Measurements from ENCODE around the gene LSM10.

The LSM10 gene

GRCh38 chr1:36383240-36383639, 14.5 kb downstream of the LSM10 start:
- no peak for DNase-seq (ENCODE audit: low read depth in 2 of 2)

- no peak for DNase-seq (ENCODE audit: low read depth in 2 of 2)
Observed at GRCh38 chr1:36382669-36383068, 15.0 kb downstream of the LSM10 start.

DNA sequence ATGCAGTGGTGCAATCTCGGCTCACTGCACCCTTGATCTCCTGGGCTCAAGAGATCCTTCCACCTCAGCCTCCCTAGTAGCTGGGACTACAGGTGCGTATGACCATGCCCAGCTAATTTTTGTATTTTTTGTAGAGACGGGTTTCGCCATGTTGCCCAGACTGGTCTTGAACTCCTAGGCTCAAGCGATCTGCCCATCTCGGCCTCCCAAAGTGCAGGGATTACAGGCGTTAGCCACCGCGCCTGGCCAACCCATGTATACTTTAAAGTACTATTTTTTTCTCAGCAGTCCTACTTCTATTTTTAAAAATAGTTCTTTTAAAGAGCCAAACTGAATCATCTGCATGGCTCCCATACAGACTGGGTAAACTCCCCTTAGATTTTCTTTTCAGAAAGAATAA, 15.5 kb downstream of the LSM10 start:
- no peak for DNase-seq (ENCODE audit: low read depth in 2 of 2)

GRCh38 chr1:36381405-36381804, 16.3 kb downstream of the LSM10 start:
- DNase-seq (ENCODE audit: low read depth in 2 of 2), result no peak

- no peak for DNase-seq (ENCODE audit: low read depth in 2 of 2)
Observed at GRCh38 chr1:36380782-36381181, 16.9 kb downstream of the LSM10 start.

- no peak for DNase-seq (ENCODE audit: low read depth in 2 of 2)
Observed at GRCh38 chr1:36380143-36380619, 17.5 kb downstream of the LSM10 start.

DNA sequence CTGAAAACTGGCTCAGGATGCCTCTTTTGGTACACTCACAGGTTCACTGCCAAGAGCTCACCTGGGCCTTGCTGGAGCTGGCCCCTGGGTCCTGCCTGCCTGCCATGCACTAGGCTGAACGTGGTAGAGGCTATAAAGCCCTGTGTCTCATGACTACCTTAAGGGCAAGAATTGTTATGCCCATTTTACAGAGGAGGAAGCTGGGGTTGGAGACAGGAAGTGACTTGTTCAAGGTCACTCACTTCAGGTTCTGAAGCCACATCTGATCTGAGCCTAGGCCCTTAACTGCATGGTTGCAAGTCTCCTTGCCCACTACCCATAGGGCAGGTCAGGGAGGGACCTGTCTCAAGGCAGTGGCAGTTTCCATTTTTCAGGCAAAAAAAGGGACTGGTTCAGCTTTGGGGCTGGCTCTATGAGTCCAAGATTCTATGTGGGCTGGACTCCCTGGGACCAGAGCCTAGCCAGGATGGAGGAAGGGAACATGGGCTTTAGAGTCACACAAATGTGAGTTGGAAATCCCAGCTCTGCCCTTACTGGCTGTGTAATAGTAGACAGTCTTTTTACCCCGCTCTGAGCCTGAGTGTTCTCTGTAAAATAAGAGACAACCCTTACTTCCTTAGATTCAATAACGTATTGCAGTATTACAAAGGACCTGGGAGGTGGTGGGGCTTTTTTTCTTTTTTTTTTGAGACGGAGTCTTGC, 19.8 kb downstream of the LSM10 start:
- DNase-seq (ENCODE audit: low read depth in 2 of 2), result no peak

DNA sequence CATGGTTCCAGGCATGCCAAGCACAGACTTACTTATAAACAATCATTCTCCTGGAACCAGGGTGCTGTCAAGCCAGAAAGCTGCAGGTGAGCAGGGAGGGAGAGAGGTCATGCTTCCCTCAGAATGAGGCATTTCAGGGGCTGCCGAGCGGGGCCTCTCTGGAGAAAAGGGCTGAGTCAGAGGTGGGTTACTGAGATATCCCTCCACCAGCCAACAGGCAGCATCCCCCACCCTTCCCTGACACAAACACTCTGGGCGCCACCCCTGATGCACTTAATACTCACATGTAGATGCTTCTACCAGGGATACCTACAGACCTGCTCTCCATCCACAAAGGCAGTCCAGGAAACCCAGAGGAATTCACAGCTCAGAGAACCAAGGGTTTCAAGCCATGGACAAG, 25.1 kb downstream of the LSM10 start:
- DNase-seq (ENCODE audit: low read depth in 2 of 2), result no peak

DNA sequence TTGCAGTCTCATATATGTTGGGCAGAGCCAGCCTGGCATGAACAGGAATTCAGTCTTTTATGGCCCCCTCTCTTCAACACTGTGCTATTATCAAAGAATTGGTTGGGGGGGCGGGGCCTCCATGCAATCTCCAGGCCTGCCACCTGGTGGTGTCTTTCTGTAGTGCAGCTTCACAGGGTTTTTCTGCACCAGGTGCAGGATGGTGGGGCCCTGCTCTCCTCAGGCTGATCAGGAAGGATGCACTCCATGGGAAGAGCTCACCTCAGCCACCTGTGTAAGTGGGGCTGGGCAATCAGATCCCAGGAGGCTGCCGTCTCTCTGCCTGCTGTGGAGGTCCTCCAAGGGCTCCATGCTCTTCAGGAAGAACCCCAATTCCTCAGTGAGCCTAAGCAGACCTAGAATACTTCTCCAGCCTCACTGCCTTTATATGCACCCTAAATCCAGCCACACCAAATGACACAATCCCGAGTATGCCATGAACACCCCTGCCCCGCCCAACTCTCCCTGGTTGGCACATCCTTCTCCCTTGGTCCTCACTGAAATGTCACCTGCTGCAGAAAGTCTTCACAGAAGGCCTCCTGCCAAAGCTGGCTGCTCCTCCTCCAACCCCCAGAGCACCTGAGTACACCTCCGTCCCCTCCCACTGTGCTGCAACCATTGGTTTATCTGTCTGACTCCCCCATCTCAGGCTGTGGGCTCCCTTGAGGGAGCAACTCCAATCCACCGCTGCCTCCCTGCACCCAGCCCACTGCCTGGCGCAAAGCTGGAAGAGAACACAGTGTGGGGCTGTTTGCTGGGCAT, 28.4 kb downstream of the LSM10 start:
- DNase-seq (ENCODE audit: low read depth in 2 of 2), result peak in 1 of 2 donors; percentile 64

DNA sequence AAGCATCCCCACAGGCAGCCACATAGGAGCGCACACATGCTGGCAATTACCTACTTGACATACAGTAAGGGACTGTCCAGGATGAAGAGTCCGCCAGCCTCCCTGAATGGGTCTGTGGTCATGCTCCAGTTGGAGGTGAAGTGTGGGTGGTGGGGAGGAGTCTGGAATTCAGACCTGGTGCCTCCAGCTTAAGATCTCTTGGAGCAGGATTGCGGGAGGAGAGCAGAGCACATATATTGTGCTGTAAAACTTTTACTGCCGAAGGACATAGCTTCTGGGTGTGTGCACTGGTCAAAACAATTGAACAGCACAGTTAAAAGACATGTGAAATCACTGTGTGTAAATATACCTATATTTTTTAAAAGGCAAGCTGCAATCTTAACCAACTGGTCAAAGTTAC, 29.9 kb downstream of the LSM10 start:
- DNase-seq (ENCODE audit: low read depth in 2 of 2), result no peak

- no peak for DNase-seq (ENCODE audit: low read depth in 2 of 2)
Observed at GRCh38 chr1:36367066-36367465, 30.6 kb downstream of the LSM10 start.

DNA sequence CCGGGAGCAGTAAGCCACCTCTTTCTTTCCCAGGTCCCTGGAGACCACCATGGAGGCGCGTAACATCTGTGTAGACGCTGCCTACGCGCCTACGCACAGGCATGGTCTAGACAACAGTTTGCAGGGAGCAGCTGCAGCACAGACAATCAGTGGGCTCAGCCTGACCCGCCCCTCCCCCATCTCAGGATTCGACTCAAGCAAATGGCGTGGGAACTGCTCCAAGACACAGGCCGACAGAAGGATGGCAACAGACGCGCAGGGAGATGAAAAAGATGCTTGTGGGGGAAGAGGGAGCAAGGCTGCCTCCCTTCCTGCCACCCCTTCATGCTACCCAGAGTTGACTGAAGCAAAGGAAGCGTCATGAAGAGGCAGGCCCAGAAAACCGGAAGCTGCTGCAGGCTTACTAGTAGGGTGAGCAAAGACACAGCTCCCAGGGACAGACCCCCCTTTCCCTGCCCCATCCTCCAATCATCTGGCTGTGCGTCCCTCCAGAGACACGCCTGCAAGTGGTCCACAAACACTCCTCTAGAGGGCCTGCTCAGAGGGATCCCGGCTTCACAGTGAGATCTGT, 31.5 kb downstream of the LSM10 start:
- peak in 1 of 2 donors; percentile 12 for DNase-seq (ENCODE audit: low read depth in 2 of 2)

DNA sequence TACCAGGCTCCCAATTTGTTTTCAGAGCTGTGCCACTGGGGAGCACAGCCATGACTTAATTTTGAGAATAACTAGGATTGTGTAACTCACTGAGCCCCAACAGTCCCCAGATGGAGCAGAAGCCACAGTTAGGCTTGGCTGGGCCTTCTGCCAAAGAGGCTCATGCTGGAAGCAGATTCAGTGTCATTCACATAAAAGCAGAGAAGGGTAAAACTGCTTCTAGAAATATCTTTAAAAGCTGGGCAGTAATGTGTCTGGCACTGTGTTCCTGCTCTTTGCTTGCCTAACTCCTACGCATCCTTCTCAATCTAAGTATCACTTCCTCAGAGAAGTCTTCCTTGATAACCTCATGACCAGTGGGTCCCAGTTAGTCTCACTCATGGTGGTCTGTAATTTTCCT, 32.3 kb downstream of the LSM10 start:
- no peak for DNase-seq (ENCODE audit: low read depth in 2 of 2)

- no peak for DNase-seq (ENCODE audit: low read depth in 2 of 2)
Observed at GRCh38 chr1:36359911-36360550, 37.7 kb downstream of the LSM10 start.

- no peak for DNase-seq (ENCODE audit: low read depth in 2 of 2)
Observed at GRCh38 chr1:36359383-36359782, 38.3 kb downstream of the LSM10 start.

- DNase-seq (ENCODE audit: low read depth in 2 of 2), result no peak
Observed at GRCh38 chr1:36358514-36359084, 39.1 kb downstream of the LSM10 start.

GRCh38 chr1:36355811-36356210, 41.9 kb downstream of the LSM10 start:
- DNase-seq (ENCODE audit: low read depth in 2 of 2), result no peak

DNA sequence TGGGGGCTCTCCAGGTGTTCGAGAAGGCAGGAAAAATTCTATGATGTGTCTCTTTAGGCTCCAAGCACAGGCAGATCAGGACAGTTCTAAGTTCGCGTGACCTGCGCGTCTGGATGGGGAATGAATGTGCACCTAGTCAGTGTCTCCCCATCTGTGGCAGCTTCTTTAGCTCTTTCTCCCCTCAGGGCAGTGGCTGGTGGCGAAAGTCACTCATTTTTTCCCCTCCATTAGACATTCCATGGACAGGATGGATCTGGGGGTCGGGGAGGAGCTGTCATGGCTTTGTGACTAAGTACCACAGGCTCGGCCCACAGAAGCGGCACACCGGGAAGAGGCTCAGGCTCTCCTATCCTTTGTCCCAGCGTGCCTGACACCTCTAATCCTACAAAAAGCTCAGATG, 43.2 kb downstream of the LSM10 start:
- DNase-seq (ENCODE audit: low read depth in 2 of 2), result no peak

DNA sequence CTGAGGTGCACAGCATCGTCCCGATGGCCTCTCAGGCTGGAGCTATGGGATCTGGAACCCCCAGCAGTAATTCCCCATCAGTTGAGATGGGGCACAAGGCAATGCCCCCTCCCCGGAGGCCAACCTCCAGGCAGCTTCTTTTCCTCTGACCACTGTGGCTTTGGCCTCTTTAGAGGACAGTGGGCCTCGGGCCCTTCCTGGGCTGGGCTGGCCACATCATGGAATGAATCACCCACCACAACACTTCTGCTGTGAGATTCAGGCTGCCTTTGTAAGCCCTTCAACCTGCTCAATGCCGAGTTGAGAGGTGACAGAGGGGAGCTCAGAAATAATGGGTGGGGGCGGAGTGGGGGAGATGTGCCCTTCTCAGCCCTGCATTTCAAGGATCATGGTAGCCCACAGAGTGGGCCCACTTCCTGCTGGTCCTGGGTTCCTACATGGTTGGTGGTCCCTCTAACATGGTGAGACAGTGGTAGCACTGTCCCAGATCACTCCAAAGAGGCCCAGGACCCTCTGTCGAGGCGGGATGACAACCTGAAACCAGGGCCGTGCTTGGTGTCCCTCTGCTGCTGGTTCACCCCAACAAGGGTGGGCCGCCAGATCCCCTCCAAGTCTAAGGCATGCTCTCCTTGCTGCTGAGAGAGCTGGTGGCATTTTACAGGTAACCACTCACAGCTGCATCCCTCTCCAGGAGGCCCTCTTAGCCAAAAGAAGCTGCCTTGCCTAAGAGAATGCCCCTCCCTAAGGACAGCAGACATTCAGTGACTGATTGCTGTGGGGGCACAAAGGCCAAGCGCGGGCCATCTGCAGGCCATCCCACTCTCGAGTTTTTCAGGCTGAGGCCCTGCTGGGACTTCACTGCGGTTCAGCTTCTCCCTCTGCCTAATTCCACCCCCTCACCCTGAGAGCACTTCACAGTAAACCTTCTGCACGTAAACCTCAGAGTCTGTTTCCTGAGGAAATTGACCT, 44.5 kb downstream of the LSM10 start:
- DNase-seq (ENCODE audit: low read depth in 2 of 2), result no peak

- DNase-seq (ENCODE audit: low read depth in 2 of 2), result no peak
Observed at GRCh38 chr1:36352125-36352909, 45.4 kb downstream of the LSM10 start.

Measured in stimulated activated CD8-positive, alpha-beta memory T cell treated with anti-CD3 and anti-CD28 coated beads, Interleukin-15, amount 100 ng/mL, for 4 hours (primary cell).